Measurements from ENCODE around the gene OSBPL10.

Gene OSBPL10

GRCh38 chr3:31947162-31947561 is 33.9 kb downstream of the OSBPL10 start:
- peaks cover 5 to 10% of the 10 kb centered on the region in 2 donors for H3K4me1 ChIP-seq (ENCODE audit: control insufficient read depth in 2 of 2, insufficient read depth in 2 of 2, low read length in 2 of 2)
- no peak overlapping the region for H3K4me3 ChIP-seq (ENCODE audit: low read length in 2 of 2)

GRCh38 chr3:31946484-31947081 is 34.5 kb downstream of the OSBPL10 start:
- H3K27me3 ChIP-seq (ENCODE audit: control insufficient read depth in 2 of 2, insufficient read depth in 2 of 2, low read length in 2 of 2): no peaks in the 10 kb centered on the region
- H3K4me3 ChIP-seq (ENCODE audit: low read length in 2 of 2): no peak overlapping the region

More at GRCh38 chr3:31947162-31947561, 33.9 kb downstream of the OSBPL10 start:
- Histone ChIP-seq H3K9me3 (ENCODE audit: control insufficient read depth in 2 of 2, low read length in 2 of 2) (no peaks in the 10 kb centered on the region), H3K9ac (ENCODE audit: low read depth in 1 of 2, low read length in 2 of 2) (no peak overlapping the region), H3K36me3 (ENCODE audit: control insufficient read depth in 2 of 2, insufficient read depth in 2 of 2, low read length in 2 of 2) (no peaks in the 10 kb centered on the region), H3K27me3 (ENCODE audit: control insufficient read depth in 2 of 2, insufficient read depth in 2 of 2, low read length in 2 of 2) (no peaks in the 10 kb centered on the region), H3K27ac (ENCODE audit: low read depth in 2 of 2, low read length in 2 of 2) (no peak overlapping the region)

GRCh38 chr3:31945738-31946052 is 35.4 kb downstream of the OSBPL10 start:
- H3K9me3 ChIP-seq (ENCODE audit: control insufficient read depth in 2 of 2, low read length in 2 of 2): no peaks in the 10 kb centered on the region
- H3K4me3 ChIP-seq (ENCODE audit: low read length in 2 of 2): no peak overlapping the region
- no peaks in the 10 kb centered on the region for H3K36me3 ChIP-seq (ENCODE audit: control insufficient read depth in 2 of 2, insufficient read depth in 2 of 2, low read length in 2 of 2)
- H3K27me3 ChIP-seq (ENCODE audit: control insufficient read depth in 2 of 2, insufficient read depth in 2 of 2, low read length in 2 of 2): no peaks in the 10 kb centered on the region
- no peak overlapping the region for H3K9ac ChIP-seq (ENCODE audit: low read depth in 1 of 2, low read length in 2 of 2)
- H3K4me1 ChIP-seq (ENCODE audit: control insufficient read depth in 2 of 2, insufficient read depth in 2 of 2, low read length in 2 of 2): peaks cover 5 to 10% of the 10 kb centered on the region in 2 donors
- no peak overlapping the region for H3K27ac ChIP-seq (ENCODE audit: low read depth in 2 of 2, low read length in 2 of 2)

More at GRCh38 chr3:31946484-31947081, 34.5 kb downstream of the OSBPL10 start:
- Histone ChIP-seq H3K27ac (ENCODE audit: low read depth in 2 of 2, low read length in 2 of 2) (no peak overlapping the region), H3K9ac (ENCODE audit: low read depth in 1 of 2, low read length in 2 of 2) (no peak overlapping the region), H3K9me3 (ENCODE audit: control insufficient read depth in 2 of 2, low read length in 2 of 2) (no peaks in the 10 kb centered on the region), H3K4me1 (ENCODE audit: control insufficient read depth in 2 of 2, insufficient read depth in 2 of 2, low read length in 2 of 2) (peaks cover 5 to 10% of the 10 kb centered on the region in 2 donors), H3K36me3 (ENCODE audit: control insufficient read depth in 2 of 2, insufficient read depth in 2 of 2, low read length in 2 of 2) (no peaks in the 10 kb centered on the region)

- Histone ChIP-seq H3K36me3 (ENCODE audit: control insufficient read depth in 2 of 2, insufficient read depth in 2 of 2, low read length in 2 of 2) (no peaks in the 10 kb centered on the region), H3K4me1 (ENCODE audit: control insufficient read depth in 2 of 2, insufficient read depth in 2 of 2, low read length in 2 of 2) (peaks cover 4 to 7% of the 10 kb centered on the region in 2 donors), H3K27ac (ENCODE audit: low read depth in 2 of 2, low read length in 2 of 2) (no peak overlapping the region), H3K9ac (ENCODE audit: low read depth in 1 of 2, low read length in 2 of 2) (no peak overlapping the region), H3K9me3 (ENCODE audit: control insufficient read depth in 2 of 2, low read length in 2 of 2) (no peaks in the 10 kb centered on the region), H3K27me3 (ENCODE audit: control insufficient read depth in 2 of 2, insufficient read depth in 2 of 2, low read length in 2 of 2) (no peaks in the 10 kb centered on the region), H3K4me3 (ENCODE audit: low read length in 2 of 2) (no peak overlapping the region)
Measured at GRCh38 chr3:31943041-31943440, 38.0 kb downstream of the OSBPL10 start.

GRCh38 chr3:31942446-31942845 is 38.6 kb downstream of the OSBPL10 start:
- peaks cover 1 to 3% of the 10 kb centered on the region in 2 donors for H3K4me1 ChIP-seq (ENCODE audit: control insufficient read depth in 2 of 2, insufficient read depth in 2 of 2, low read length in 2 of 2)
- H3K4me3 ChIP-seq (ENCODE audit: low read length in 2 of 2): no peak overlapping the region
- H3K27me3 ChIP-seq (ENCODE audit: control insufficient read depth in 2 of 2, insufficient read depth in 2 of 2, low read length in 2 of 2): no peaks in the 10 kb centered on the region
- H3K9me3 ChIP-seq (ENCODE audit: control insufficient read depth in 2 of 2, low read length in 2 of 2): no peaks in the 10 kb centered on the region
- no peak overlapping the region for H3K27ac ChIP-seq (ENCODE audit: low read depth in 2 of 2, low read length in 2 of 2)
- H3K9ac ChIP-seq (ENCODE audit: low read depth in 1 of 2, low read length in 2 of 2): no peak overlapping the region
- H3K36me3 ChIP-seq (ENCODE audit: control insufficient read depth in 2 of 2, insufficient read depth in 2 of 2, low read length in 2 of 2): no peaks in the 10 kb centered on the region

GRCh38 chr3:31937225-31937624 is 43.8 kb downstream of the OSBPL10 start:
- Histone ChIP-seq H3K9ac (ENCODE audit: low read depth in 1 of 2, low read length in 2 of 2) (no peak overlapping the region), H3K4me1 (ENCODE audit: control insufficient read depth in 2 of 2, insufficient read depth in 2 of 2, low read length in 2 of 2) (no peaks in the 10 kb centered on the region), H3K36me3 (ENCODE audit: control insufficient read depth in 2 of 2, insufficient read depth in 2 of 2, low read length in 2 of 2) (no peaks in the 10 kb centered on the region), H3K4me3 (ENCODE audit: low read length in 2 of 2) (no peak overlapping the region), H3K27me3 (ENCODE audit: control insufficient read depth in 2 of 2, insufficient read depth in 2 of 2, low read length in 2 of 2) (no peaks in the 10 kb centered on the region), H3K27ac (ENCODE audit: low read depth in 2 of 2, low read length in 2 of 2) (no peak overlapping the region), H3K9me3 (ENCODE audit: control insufficient read depth in 2 of 2, low read length in 2 of 2) (no peaks in the 10 kb centered on the region)

GRCh38 chr3:31936420-31937060 is 44.5 kb downstream of the OSBPL10 start:
- Histone ChIP-seq H3K27ac (ENCODE audit: low read depth in 2 of 2, low read length in 2 of 2) (no peak overlapping the region), H3K27me3 (ENCODE audit: control insufficient read depth in 2 of 2, insufficient read depth in 2 of 2, low read length in 2 of 2) (no peaks in the 10 kb centered on the region), H3K4me3 (ENCODE audit: low read length in 2 of 2) (no peak overlapping the region)

GRCh38 chr3:31934866-31935265 is 46.2 kb downstream of the OSBPL10 start:
- Histone ChIP-seq H3K9me3 (ENCODE audit: control insufficient read depth in 2 of 2, low read length in 2 of 2) (no peaks in the 10 kb centered on the region), H3K9ac (ENCODE audit: low read depth in 1 of 2, low read length in 2 of 2) (no peak overlapping the region), H3K4me3 (ENCODE audit: low read length in 2 of 2) (no peak overlapping the region), H3K27me3 (ENCODE audit: control insufficient read depth in 2 of 2, insufficient read depth in 2 of 2, low read length in 2 of 2) (no peaks in the 10 kb centered on the region), H3K36me3 (ENCODE audit: control insufficient read depth in 2 of 2, insufficient read depth in 2 of 2, low read length in 2 of 2) (no peaks in the 10 kb centered on the region), H3K27ac (ENCODE audit: low read depth in 2 of 2, low read length in 2 of 2) (no peak overlapping the region), H3K4me1 (ENCODE audit: control insufficient read depth in 2 of 2, insufficient read depth in 2 of 2, low read length in 2 of 2) (no peaks in the 10 kb centered on the region)

More at GRCh38 chr3:31936420-31937060, 44.5 kb downstream of the OSBPL10 start:
- Histone ChIP-seq H3K9ac (ENCODE audit: low read depth in 1 of 2, low read length in 2 of 2) (no peak overlapping the region), H3K36me3 (ENCODE audit: control insufficient read depth in 2 of 2, insufficient read depth in 2 of 2, low read length in 2 of 2) (no peaks in the 10 kb centered on the region), H3K9me3 (ENCODE audit: control insufficient read depth in 2 of 2, low read length in 2 of 2) (no peaks in the 10 kb centered on the region), H3K4me1 (ENCODE audit: control insufficient read depth in 2 of 2, insufficient read depth in 2 of 2, low read length in 2 of 2) (no peaks in the 10 kb centered on the region)

- H3K4me1 ChIP-seq (ENCODE audit: control insufficient read depth in 2 of 2, insufficient read depth in 2 of 2, low read length in 2 of 2): no peaks in the 10 kb centered on the region
- no peak overlapping the region for H3K27ac ChIP-seq (ENCODE audit: low read depth in 2 of 2, low read length in 2 of 2)
- no peak overlapping the region for H3K9ac ChIP-seq (ENCODE audit: low read depth in 1 of 2, low read length in 2 of 2)
- H3K4me3 ChIP-seq (ENCODE audit: low read length in 2 of 2): no peak overlapping the region
- H3K36me3 ChIP-seq (ENCODE audit: control insufficient read depth in 2 of 2, insufficient read depth in 2 of 2, low read length in 2 of 2): no peaks in the 10 kb centered on the region
- no peaks in the 10 kb centered on the region for H3K9me3 ChIP-seq (ENCODE audit: control insufficient read depth in 2 of 2, low read length in 2 of 2)
- no peaks in the 10 kb centered on the region for H3K27me3 ChIP-seq (ENCODE audit: control insufficient read depth in 2 of 2, insufficient read depth in 2 of 2, low read length in 2 of 2)
Measured at GRCh38 chr3:31934018-31934417, 47.0 kb downstream of the OSBPL10 start.

GRCh38 chr3:31932990-31933389 is 48.1 kb downstream of the OSBPL10 start:
- Histone ChIP-seq H3K4me1 (ENCODE audit: control insufficient read depth in 2 of 2, insufficient read depth in 2 of 2, low read length in 2 of 2) (no peaks in the 10 kb centered on the region), H3K4me3 (ENCODE audit: low read length in 2 of 2) (no peak overlapping the region)

More at GRCh38 chr3:31932990-31933389, 48.1 kb downstream of the OSBPL10 start:
- no peak overlapping the region for H3K27ac ChIP-seq (ENCODE audit: low read depth in 2 of 2, low read length in 2 of 2)
- no peaks in the 10 kb centered on the region for H3K9me3 ChIP-seq (ENCODE audit: control insufficient read depth in 2 of 2, low read length in 2 of 2)
- no peaks in the 10 kb centered on the region for H3K36me3 ChIP-seq (ENCODE audit: control insufficient read depth in 2 of 2, insufficient read depth in 2 of 2, low read length in 2 of 2)
- no peak overlapping the region for H3K9ac ChIP-seq (ENCODE audit: low read depth in 1 of 2, low read length in 2 of 2)
- H3K27me3 ChIP-seq (ENCODE audit: control insufficient read depth in 2 of 2, insufficient read depth in 2 of 2, low read length in 2 of 2): no peaks in the 10 kb centered on the region

Data from mucosa of rectum (tissue), 2 donors.